ENCODE measurements around the gene HDAC7.

Gene HDAC7

DNA sequence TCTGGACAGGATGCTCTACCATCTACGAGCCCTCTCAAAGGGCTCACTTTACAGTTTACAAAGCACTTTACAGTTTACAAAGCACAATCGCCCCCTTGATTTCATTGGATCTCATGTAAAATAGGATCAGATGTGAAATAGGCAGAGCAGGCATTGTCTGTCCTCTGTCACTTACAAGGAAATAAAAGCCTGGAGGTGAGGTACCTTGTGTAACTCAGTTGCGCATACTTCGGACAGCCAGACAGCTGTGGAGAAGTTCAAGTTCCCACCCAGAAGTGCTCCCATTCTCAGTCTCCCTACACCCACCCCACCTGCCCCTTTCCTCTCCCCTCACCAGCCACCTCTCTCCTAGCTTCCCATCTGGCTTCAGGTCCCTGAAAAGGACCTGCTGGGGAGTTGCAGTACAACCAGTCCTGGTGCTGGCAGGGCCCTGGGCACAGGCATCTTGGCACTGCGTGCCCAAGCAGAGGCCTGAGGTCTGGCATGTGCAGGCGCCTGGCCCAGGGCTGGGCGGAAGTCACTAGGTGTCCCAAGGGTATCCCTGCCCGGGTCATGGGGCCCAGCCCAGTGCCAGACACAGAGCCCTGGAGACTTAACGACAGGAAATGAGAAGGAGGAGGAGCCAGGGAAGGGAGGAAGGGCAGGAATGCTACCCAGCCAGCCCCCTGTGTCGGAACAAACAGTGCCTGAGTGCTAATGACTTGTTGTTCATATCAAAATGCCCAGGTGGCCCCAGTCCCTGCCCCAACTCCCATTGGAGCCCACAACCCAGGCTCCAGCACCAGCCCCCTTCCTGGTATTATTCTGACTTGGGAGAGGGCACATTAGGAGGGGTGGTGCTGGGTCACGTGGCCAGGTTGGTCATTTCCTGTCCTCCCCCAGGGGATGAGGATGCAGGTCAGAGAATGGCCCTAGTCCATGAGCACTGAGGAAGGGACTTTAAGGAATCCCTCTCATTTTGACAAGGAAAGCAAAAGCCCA, 66.4 kb downstream of the HDAC7 start:
- H3K27ac ChIP-seq: peak overlapping the region; percentile 72
- peaks cover 99% of the 10 kb centered on the region for H3K4me1 ChIP-seq
- no peaks in the 10 kb centered on the region for H4K20me1 ChIP-seq
- H3K27me3 ChIP-seq: no peaks in the 10 kb centered on the region
- peak overlapping the region; percentile 13; the same call in 1 of the 2 replicates for H3K4me3 ChIP-seq
- H3K9ac ChIP-seq: peak overlapping the region; percentile 35; the same call in 1 of the 2 replicates
- peak overlapping the region; percentile 97 for H3K4me2 ChIP-seq
- H3K9me3 ChIP-seq: no peaks in the 10 kb centered on the region
- no peaks in the 10 kb centered on the region for H3K36me3 ChIP-seq
- no peak for TF ChIP-seq Cebpa-rat (IDR thresholded peaks at IDR 0.05)

DNA sequence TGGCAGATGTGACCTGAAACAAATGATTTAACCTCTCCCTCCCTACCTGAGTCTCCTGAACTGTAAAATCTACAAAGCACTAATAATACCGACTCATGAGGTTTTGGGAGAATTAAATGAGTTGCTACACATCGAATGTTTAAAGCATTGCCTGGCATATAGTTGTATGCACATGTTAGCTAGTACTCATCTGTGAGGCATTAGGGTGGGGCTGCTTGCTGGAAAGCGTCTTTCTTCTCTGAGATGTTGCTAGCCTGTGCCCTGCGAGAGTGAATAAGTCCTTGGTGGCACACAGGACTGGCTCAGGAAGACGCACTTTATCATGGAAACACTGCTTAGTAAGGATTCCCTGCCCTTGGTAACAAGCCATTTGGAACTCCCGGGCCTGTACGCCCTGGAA, 67.2 kb downstream of the HDAC7 start:
- H3K9me3 ChIP-seq: no peaks in the 10 kb centered on the region
- no peak overlapping the region for H3K4me3 ChIP-seq
- peak overlapping the region; percentile 35; the same call in 1 of the 2 replicates for H3K9ac ChIP-seq
- H3K27ac ChIP-seq: peak overlapping the region; percentile 72
- no peak for TF ChIP-seq Cebpa-rat (IDR thresholded peaks at IDR 0.05)
- no peaks in the 10 kb centered on the region for H3K27me3 ChIP-seq
- H3K36me3 ChIP-seq: no peaks in the 10 kb centered on the region
- H4K20me1 ChIP-seq: no peaks in the 10 kb centered on the region
- H3K4me1 ChIP-seq: peaks cover 97% of the 10 kb centered on the region
- peak overlapping the region; percentile 97 for H3K4me2 ChIP-seq

DNA sequence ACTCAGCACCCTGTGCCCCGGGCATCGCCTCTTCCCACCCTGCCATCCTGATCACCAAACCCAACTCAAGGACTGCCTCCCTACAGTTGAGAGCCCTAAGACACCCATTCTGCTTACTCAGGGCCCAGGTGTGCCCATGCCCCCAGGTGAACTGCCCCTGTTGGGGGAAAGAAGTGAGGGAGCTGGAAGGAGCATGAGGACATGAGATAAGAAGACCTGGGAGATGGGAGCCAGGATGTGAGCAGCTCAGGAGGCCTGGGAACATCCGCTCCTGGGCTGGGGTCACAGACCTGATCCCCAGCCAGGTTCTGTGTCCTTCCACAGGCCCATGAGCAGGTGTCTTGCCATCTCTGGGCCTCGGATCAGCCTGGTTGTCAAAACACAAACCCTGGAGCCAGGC, 67.6 kb downstream of the HDAC7 start:
- no peak overlapping the region for H3K4me3 ChIP-seq
- no peaks in the 10 kb centered on the region for H3K27me3 ChIP-seq
- no peaks in the 10 kb centered on the region for H3K9me3 ChIP-seq
- peak overlapping the region; percentile 97 for H3K4me2 ChIP-seq
- no peaks in the 10 kb centered on the region for H4K20me1 ChIP-seq
- no peaks in the 10 kb centered on the region for H3K36me3 ChIP-seq
- peak overlapping the region; percentile 72; the same call in 1 of the 2 replicates for H3K27ac ChIP-seq
- peaks cover 97% of the 10 kb centered on the region for H3K4me1 ChIP-seq
- H3K9ac ChIP-seq: no peak overlapping the region; the same call in 1 of the 2 replicates
- TF ChIP-seq Cebpa-rat (IDR thresholded peaks at IDR 0.05): no peak

DNA sequence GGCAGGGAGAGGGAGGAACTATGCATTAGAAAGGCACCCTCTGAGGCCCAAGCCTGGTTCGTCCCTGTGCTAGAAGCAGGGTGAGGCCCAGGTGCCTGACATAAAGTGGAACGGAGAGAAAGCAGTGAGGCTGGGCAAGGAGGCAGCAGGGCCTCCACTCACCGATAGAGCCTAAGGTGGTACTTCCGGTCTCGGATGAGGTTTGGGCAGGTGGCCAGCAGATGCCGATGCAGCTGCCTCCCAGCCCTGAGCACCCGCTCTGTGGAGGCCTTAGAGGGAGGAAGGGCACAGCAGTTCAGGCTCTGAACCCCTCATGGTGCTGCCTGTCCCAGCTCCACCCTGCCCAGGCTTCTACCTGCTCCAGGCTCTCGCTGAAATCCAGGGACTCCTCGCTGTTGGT, 68.1 kb downstream of the HDAC7 start:
- Histone ChIP-seq H3K4me3 (no peak overlapping the region), H3K27ac (peak overlapping the region; percentile 72), H3K27me3 (no peaks in the 10 kb centered on the region), H3K9me3 (no peaks in the 10 kb centered on the region), H4K20me1 (no peaks in the 10 kb centered on the region), H3K4me1 (peaks cover 97% of the 10 kb centered on the region), H3K9ac (0 out of 2 replicates have a peak overlapping the region, but pooled peaks have one; percentile 8), H3K4me2 (peak overlapping the region; percentile 97), H3K36me3 (0 out of 2 replicates have a peak, but pooled peaks cover under 1% of the 10 kb centered on the region)
- no peak for TF ChIP-seq Cebpa-rat (IDR thresholded peaks at IDR 0.05)

DNA sequence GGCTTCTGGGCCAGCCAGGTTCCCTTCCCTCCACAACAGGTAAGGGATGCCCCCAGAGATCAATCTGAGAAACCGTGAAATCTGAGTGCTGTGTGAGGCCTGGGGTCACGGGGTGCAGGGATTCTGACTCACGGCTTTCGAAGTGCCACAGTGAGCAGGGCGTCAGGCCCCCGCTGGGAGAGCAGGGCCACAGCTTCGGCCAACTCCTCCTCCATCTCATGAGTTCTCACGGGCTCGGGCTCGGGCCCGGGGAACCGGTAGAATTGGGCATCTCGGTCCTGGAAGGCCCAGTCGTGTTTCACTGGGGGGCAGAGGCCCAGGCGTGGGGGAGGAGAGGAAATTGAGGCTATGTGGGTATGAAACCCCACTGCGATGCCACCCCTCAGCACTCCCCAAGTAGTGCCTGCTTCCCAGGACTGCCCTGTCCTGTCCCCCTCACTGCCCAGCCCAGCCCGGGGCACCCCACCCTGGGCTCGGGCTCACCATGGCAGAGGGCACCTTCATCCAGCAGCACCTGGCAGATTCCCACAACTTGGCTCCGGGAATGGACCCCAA, 68.7 kb downstream of the HDAC7 start:
- Histone ChIP-seq H3K4me1 (peaks cover 97% of the 10 kb centered on the region), H3K27ac (peak overlapping the region; percentile 72), H4K20me1 (no peaks in the 10 kb centered on the region), H3K9me3 (no peaks in the 10 kb centered on the region), H3K9ac (0 out of 2 replicates have a peak overlapping the region, but pooled peaks have one; percentile 38), H3K27me3 (no peaks in the 10 kb centered on the region), H3K4me3 (no peak overlapping the region), H3K4me2 (peak overlapping the region; percentile 97), H3K36me3 (0 out of 2 replicates have a peak, but pooled peaks cover 3% of the 10 kb centered on the region)
- TF ChIP-seq Cebpa-rat (IDR thresholded peaks at IDR 0.05): no peak

DNA sequence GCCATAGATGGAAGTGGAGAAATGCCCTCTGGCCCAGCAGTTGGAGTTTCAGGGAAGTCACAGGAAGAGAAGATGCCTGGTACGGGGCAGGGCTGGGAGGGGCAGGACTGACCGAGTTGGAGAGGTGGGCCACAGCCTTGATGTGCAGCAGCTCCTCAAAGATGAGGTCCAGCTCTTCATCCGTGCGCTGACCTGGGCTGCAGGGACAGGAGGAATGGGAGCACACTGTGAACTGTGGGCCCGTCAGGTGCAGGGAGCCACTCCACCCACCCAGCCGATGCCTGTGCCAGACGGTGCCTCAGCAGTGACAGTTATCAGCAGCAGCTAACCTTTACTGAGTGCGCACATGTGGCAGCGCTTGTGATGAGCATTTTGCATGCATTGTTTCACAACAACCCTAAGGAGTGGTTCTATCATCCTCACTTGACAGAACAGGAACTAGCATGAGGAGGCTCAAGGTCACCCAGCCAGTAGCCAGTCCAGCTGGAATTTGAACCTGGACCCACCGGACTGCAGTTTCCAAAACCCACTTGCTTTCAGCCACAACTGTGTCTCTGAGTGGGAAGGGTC, 69.4 kb downstream of the HDAC7 start:
- Histone ChIP-seq H3K4me1 (peaks cover 95% of the 10 kb centered on the region), H3K36me3 (0 out of 2 replicates have a peak, but pooled peaks cover 3% of the 10 kb centered on the region), H3K4me3 (no peak overlapping the region), H3K4me2 (peak overlapping the region; percentile 97), H4K20me1 (no peaks in the 10 kb centered on the region), H3K9me3 (no peaks in the 10 kb centered on the region), H3K27ac (peak overlapping the region; percentile 72; the same call in 1 of the 2 replicates), H3K27me3 (no peaks in the 10 kb centered on the region), H3K9ac (0 out of 2 replicates have a peak overlapping the region, but pooled peaks have one; percentile 38)
- no peak for TF ChIP-seq Cebpa-rat (IDR thresholded peaks at IDR 0.05)

DNA sequence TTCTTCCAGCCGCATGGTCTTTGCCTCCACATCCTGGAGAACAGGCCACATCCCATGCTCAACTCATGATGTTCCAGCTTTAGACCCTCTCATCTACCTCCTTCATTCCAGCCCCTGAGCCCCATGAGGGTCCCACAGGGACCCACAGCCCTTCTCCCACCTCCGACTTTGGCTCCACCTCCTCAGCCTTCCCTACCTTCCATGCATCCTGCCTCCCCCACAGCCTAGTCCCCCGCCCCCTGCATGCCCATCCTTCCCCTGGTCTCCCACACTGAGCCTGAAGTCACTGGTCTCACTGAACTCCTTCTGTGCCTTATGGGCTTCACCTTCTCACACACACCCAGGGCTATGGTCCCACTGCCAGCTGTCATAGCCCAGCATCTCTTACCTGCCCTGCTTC, 70.8 kb downstream of the HDAC7 start:
- Histone ChIP-seq H3K4me3 (no peak overlapping the region), H3K27ac (no peak overlapping the region), H4K20me1 (no peaks in the 10 kb centered on the region), H3K4me1 (peaks cover 94% of the 10 kb centered on the region), H3K9me3 (no peaks in the 10 kb centered on the region), H3K27me3 (no peaks in the 10 kb centered on the region), H3K36me3 (0 out of 2 replicates have a peak, but pooled peaks cover 3% of the 10 kb centered on the region), H3K4me2 (peak overlapping the region; percentile 97), H3K9ac (no peak overlapping the region)
- no peak for TF ChIP-seq Cebpa-rat (IDR thresholded peaks at IDR 0.05)

DNA sequence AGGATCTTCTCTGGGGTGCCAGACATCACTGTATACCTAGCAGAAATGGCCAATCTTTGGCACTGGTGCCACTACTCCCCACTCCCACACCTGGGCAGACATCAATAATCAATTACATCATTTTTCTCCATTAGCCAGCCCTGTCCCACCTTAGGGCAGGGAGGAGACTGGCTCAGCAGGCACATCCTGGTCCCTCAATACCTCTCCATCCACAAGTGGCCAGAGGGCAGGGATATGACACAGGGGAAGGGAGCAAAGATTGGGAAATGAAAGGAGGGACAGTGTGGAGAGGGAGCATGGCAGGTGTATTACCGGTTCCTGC, 71.2 kb downstream of the HDAC7 start:
- TF ChIP-seq Cebpa-rat (IDR thresholded peaks at IDR 0.05): no peak
- Histone ChIP-seq H3K9ac (no peak overlapping the region), H3K27me3 (no peaks in the 10 kb centered on the region), H4K20me1 (no peaks in the 10 kb centered on the region), H3K9me3 (no peaks in the 10 kb centered on the region), H3K4me2 (no peak overlapping the region), H3K4me3 (no peak overlapping the region), H3K36me3 (0 out of 2 replicates have a peak, but pooled peaks cover 3% of the 10 kb centered on the region), H3K4me1 (peaks cover 94% of the 10 kb centered on the region), H3K27ac (no peak overlapping the region)

DNA sequence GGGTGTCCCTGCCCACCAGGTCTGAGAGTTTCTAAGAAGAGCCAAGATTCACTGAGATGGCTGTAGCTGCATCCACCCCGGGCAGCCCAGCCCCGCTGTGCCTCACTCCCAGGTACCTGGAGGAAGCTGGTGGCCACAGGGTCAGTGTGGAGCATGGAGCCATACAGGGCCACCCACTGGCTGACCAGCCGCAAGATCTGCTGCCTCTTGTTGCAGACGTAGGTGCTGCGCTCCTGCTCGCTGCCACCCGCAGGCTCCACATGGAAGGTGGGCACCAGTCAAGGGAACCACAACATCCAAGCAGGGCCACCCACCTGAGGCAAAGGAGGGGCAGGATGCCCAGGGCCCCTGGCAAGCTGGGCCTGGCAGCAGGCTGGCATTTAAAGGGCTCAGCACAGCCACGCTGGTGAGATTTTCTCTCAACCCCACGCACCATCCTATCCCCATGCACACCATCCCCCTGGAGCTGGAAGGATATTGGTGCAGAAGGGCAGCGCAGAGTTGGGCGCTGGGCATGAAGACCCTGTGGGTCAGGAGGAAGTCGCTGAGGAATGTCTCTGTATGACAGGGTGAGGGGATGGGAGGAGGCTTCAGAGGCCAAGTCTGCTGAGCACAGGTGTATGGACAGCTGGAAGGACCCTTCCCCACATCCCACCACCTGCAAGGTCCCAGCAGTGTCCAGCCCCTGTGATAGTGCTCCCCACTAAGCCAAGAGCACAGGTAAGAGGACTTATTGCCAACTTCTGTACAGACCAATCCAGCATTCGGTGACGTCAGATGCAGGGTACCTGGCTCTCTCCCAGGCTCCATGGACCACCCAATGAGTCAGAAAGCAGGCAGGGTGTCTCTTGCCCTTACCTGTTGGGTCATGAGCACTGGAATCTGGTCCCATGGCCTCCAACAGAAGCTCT, 71.9 kb downstream of the HDAC7 start:
- no peaks in the 10 kb centered on the region for H3K9me3 ChIP-seq
- H4K20me1 ChIP-seq: no peaks in the 10 kb centered on the region
- H3K27ac ChIP-seq: no peak overlapping the region
- H3K36me3 ChIP-seq: 0 out of 2 replicates have a peak, but pooled peaks cover 3% of the 10 kb centered on the region
- TF ChIP-seq Cebpa-rat (IDR thresholded peaks at IDR 0.05): no peak
- no peaks in the 10 kb centered on the region for H3K27me3 ChIP-seq
- H3K4me3 ChIP-seq: no peak overlapping the region
- peak overlapping the region; percentile 51 for H3K4me2 ChIP-seq
- no peak overlapping the region for H3K9ac ChIP-seq
- H3K4me1 ChIP-seq: peaks cover 94% of the 10 kb centered on the region
